HCT116 (cell line): ENCODE measurements around the gene VIPR2. TPM values are rescaled to one million over a fixed set of nuclear protein-coding genes. Genes with fewer than 3 reads are reported as not detected.

ENCODE experiments used
- ATAC-seq: fragments of 200-7000 bp; cut with Tn5 transposase; 2 replicates; pipeline ENCODE4 v1.9.1; 2020; ENCODE audit warnings: mild to moderate bottlenecking, moderate library complexity
- BruUV-seq: library from RNA; stranded (reverse); fragments of 400-500 nt; replicated peaks from 2 replicates; lab custom pipeline; 2021; lab: Mats Ljungman, UMichigan
- CTCF ChIA-PET: fragments of 300-600 bp; sonication (Branson Sonifier 250); formaldehyde crosslinking; loops from one replicate; lab custom pipeline; 2021; ENCODE audit warnings: antibody characterized with exemption; lab: Charles Lee
- POLR2A ChIA-PET: fragments of 300-600, 350-600 bp; sonication (Branson Sonifier 250); formaldehyde crosslinking; loops from one replicate; lab custom pipeline; 2021; ENCODE audit warnings: antibody characterized with exemption; lab: Charles Lee
- RAD21 ChIA-PET, 2 experiments: fragments of 300-600 bp; sonication (Branson Sonifier 250); formaldehyde crosslinking; loops; one replicate each; lab custom pipeline; 2023; ENCODE audit warnings: low total read pairs in 2 of 2; ENCODE audit not compliant: uncharacterized antibody in 2 of 2, unreplicated experiment in 2 of 2, low non-redundant PET in 1 of 2; lab: Charles Lee
- DNase-seq: peaks from one replicate; pipeline ENCODE4 v3.0.0-alpha.2; 2010; ENCODE audit warnings: low read depth, low spot score
- H2AFZ ChIP-seq: fragments of 200-600 bp; shearing (Covaris generic), sonication (generic); 2 replicates; pipeline ENCODE4 v1.6.1; 2017; ENCODE audit warnings: low read depth, mixed run types, mixed read lengths, antibody characterized with exemption, low read length; ENCODE audit not compliant: poor library complexity, severe bottlenecking
- H3K27ac ChIP-seq: 2 replicates; pipeline ENCODE4 v1.5.1; 2012; ENCODE audit warnings: low read depth, low read length
- H3K27me3 ChIP-seq: fragments of 200-600 bp; sonication (generic); 2 replicates; pipeline ENCODE4 v1.6.1; 2016; ENCODE audit warnings: mixed run types, low read length, mixed read lengths; ENCODE audit not compliant: insufficient read depth
- H3K36me3 ChIP-seq, 2 experiments: fragments of 200-500 bp in 1 of 2; fragments of 200-600 bp in 1 of 2; sonication (Bioruptor generic) in 1 of 2; sonication (generic) in 1 of 2; 2 replicates each; pipeline versions ENCODE4 v1.5.1 to v1.6.1; 2014 to 2016; ENCODE audit warnings: low read length in 2 of 2, inconsistent platforms in 1 of 2, mixed read lengths in 1 of 2, mixed run types in 1 of 2; ENCODE audit not compliant: insufficient read depth in 2 of 2, control insufficient read depth in 1 of 2
- H3K4me1 ChIP-seq, 2 experiments: fragments of 200-600 bp in 1 of 2; sonication (generic) in 1 of 2; 2 replicates each; pipeline versions ENCODE4 v1.5.1 to v1.6.1; 2012 to 2017; ENCODE audit warnings: low read length in 2 of 2, inconsistent platforms in 1 of 2, mild to moderate bottlenecking in 1 of 2, mixed read lengths in 1 of 2, mixed run types in 1 of 2, moderate library complexity in 1 of 2; ENCODE audit not compliant: insufficient read depth in 2 of 2, control insufficient read depth in 1 of 2
- H3K4me2 ChIP-seq: fragments of 200-600 bp; sonication (generic); 2 replicates; pipeline ENCODE4 v1.6.1; 2017; ENCODE audit warnings: mixed run types, low read length, mixed read lengths
- H3K4me3 ChIP-seq, 2 experiments: fragments of 200-600 bp in 1 of 2; sonication (generic) in 1 of 2; replicated peaks in 1 of 2; 2 replicates each; pipeline ENCODE4 v1.5.1; 2011 to 2016; ENCODE audit warnings: low read length in 2 of 2, control low read depth in 1 of 2, low read depth in 1 of 2, mild to moderate bottlenecking in 1 of 2, mixed read lengths in 1 of 2, mixed run types in 1 of 2
- H3K79me2 ChIP-seq: fragments of 200-600 bp; sonication (generic); 2 replicates; pipeline ENCODE4 v1.6.1; 2017; ENCODE audit warnings: mild to moderate bottlenecking, mixed run types, low read length, moderate library complexity, mixed read lengths; ENCODE audit not compliant: insufficient read depth
- H3K9ac ChIP-seq: fragments of 200-600 bp; sonication (generic); 2 replicates; pipeline ENCODE4 v1.6.1; 2016; ENCODE audit warnings: low read length, mixed read lengths
- H3K9me2 ChIP-seq: fragments of 200-600 bp; sonication (generic), shearing (Covaris generic); 2 replicates; pipeline ENCODE4 v1.6.1; 2017; ENCODE audit warnings: mixed run types, mild to moderate bottlenecking, moderate library complexity; ENCODE audit not compliant: insufficient read depth
- H3K9me3 ChIP-seq, 2 experiments: fragments of 200-500 bp in 1 of 2; fragments of 200-600 bp in 1 of 2; sonication (Bioruptor generic) in 1 of 2; sonication (generic) in 1 of 2; 2 replicates each; pipeline ENCODE4 v1.6.1; 2014 to 2017; ENCODE audit warnings: low read length in 2 of 2, mixed read lengths in 2 of 2, inconsistent platforms in 1 of 2, low read depth in 1 of 2, mild to moderate bottlenecking in 1 of 2, mixed run types in 1 of 2, moderate library complexity in 1 of 2; ENCODE audit not compliant: control insufficient read depth in 1 of 2, insufficient read depth in 1 of 2
- H4K20me1 ChIP-seq: fragments of 200-600 bp; sonication (generic), shearing (Covaris generic); 2 replicates; pipeline ENCODE4 v1.6.1; 2017; ENCODE audit warnings: mixed run types, mild to moderate bottlenecking, moderate library complexity; ENCODE audit not compliant: insufficient read depth
- ATF3 ChIP-seq: IDR thresholded peaks from 2 replicates; pipeline ENCODE4 v1.6.1; 2012
- CBX3 ChIP-seq: IDR thresholded peaks from 2 replicates; pipeline ENCODE4 v1.6.1; 2012; ENCODE audit warnings: low read depth
- CEBPB ChIP-seq: IDR thresholded peaks from 2 replicates; pipeline ENCODE4 v1.6.1; 2012; ENCODE audit warnings: low read depth
- CTCF ChIP-seq, 3 experiments: fragments of 200-600 bp in 1 of 3; sonication (generic) in 1 of 3; IDR thresholded peaks in 2 of 3; conservative IDR thresholded peaks in 1 of 3; 2 replicates each; pipeline ENCODE4 v1.5.1; 2012 to 2017; ENCODE audit warnings: low read depth in 2 of 3, low read length in 2 of 3, antibody characterized with exemption in 1 of 3, borderline replicate concordance in 1 of 3, control low read depth in 1 of 3, mild to moderate bottlenecking in 1 of 3, mixed read lengths in 1 of 3, mixed run types in 1 of 3, moderate library complexity in 1 of 3; ENCODE audit not compliant: insufficient read depth in 1 of 3
- EGR1 ChIP-seq: IDR thresholded peaks from 2 replicates; pipeline ENCODE4 v1.6.1; 2012; ENCODE audit warnings: low read depth
- ELF1 ChIP-seq: IDR thresholded peaks from 2 replicates; pipeline ENCODE4 v1.6.1; 2012; ENCODE audit warnings: low read depth, borderline replicate concordance
- EZH2 ChIP-seq: fragments of 200-600 bp; sonication (generic); IDR thresholded peaks from 2 replicates; pipeline ENCODE4 v1.6.1; 2017; ENCODE audit warnings: antibody characterized with exemption, mixed run types
- EZH2phosphoT487 ChIP-seq: fragments of 200-600 bp; IDR thresholded peaks from 2 replicates; pipeline ENCODE4 v1.6.1; 2018; ENCODE audit warnings: antibody characterized with exemption, borderline replicate concordance
- FOSL1 ChIP-seq: IDR thresholded peaks from 2 replicates; pipeline ENCODE4 v1.6.1; 2012; ENCODE audit warnings: low read depth
- MAX ChIP-seq: IDR thresholded peaks from 2 replicates; pipeline ENCODE4 v1.6.1; 2012
- POLR2A ChIP-seq: IDR thresholded peaks from 2 replicates; pipeline ENCODE4 v1.7.0; 2011; ENCODE audit warnings: borderline replicate concordance; ENCODE audit not compliant: insufficient read depth, insufficient read length; ENCODE audit errors: extremely low read depth
- POLR2AphosphoS5 ChIP-seq: IDR thresholded peaks from 2 replicates; pipeline ENCODE4 v1.6.1; 2011; ENCODE audit warnings: mild to moderate bottlenecking, low read depth, low read length, moderate library complexity
- REST ChIP-seq: IDR thresholded peaks from 2 replicates; pipeline ENCODE4 v1.6.1; 2012; ENCODE audit warnings: low read depth
- SP1 ChIP-seq: IDR thresholded peaks from 2 replicates; pipeline ENCODE4 v1.6.1; 2012; ENCODE audit warnings: low read depth
- SRF ChIP-seq: IDR thresholded peaks from 2 replicates; pipeline ENCODE4 v1.6.1; 2012; ENCODE audit warnings: low read depth
- TCF7L2 ChIP-seq: IDR thresholded peaks from 2 replicates; pipeline ENCODE4 v1.7.0; 2011; ENCODE audit warnings: borderline replicate concordance, inconsistent platforms; ENCODE audit not compliant: insufficient read depth, insufficient read length; ENCODE audit errors: extremely low read depth
- YY1 ChIP-seq: IDR thresholded peaks from 2 replicates; pipeline ENCODE4 v1.6.1; 2011; ENCODE audit warnings: low read length, low read depth, moderate library complexity, mild to moderate bottlenecking; ENCODE audit not compliant: insufficient replicate concordance; ENCODE audit errors: extremely low read depth
- ZBTB33 ChIP-seq: IDR thresholded peaks from 2 replicates; pipeline ENCODE4 v1.6.1; 2011; ENCODE audit warnings: mild to moderate bottlenecking, low read length, moderate library complexity; ENCODE audit not compliant: insufficient replicate concordance; ENCODE audit errors: extremely low read depth
- ZFX ChIP-seq: fragments of 450-650 bp; IDR thresholded peaks from 2 replicates; pipeline ENCODE4 v1.6.1; 2017
- ZNF274 ChIP-seq: fragments of 200-500 bp; sonication (Bioruptor generic); IDR thresholded peaks from 2 replicates; pipeline ENCODE4 v1.6.1; 2014; ENCODE audit warnings: mild to moderate bottlenecking, low read depth, low read length, inconsistent platforms
- intact Hi-C: fragments of 100-400 bp; cut with micrococcal nuclease; formaldehyde crosslinking; loops from 2 replicates; pipeline ENCODE4 v1.10.0; 2022
- total RNA-seq: library from RNA; stranded (reverse); gene quantifications from one replicate; pipeline ENCODE4 v1.2.1, GENCODE V29; 2021; ENCODE audit not compliant: unreplicated experiment

Gene VIPR2
- total RNA-seq, 1 experiment from 2014 or later: 0.10 TPM

- Histone ChIP-seq H3K79me2 (no peaks in the 10 kb centered on the region), H3K4me1 (no peaks in the 10 kb centered on the region), H4K20me1 (no peaks in the 10 kb centered on the region), H3K4me2 (no peak overlapping the region), H3K9me2 (no peaks in the 10 kb centered on the region), H3K4me3 (no peak overlapping the region), H3K36me3 (no peaks in the 10 kb centered on the region), H3K27ac (no peak overlapping the region), H3K9me3 (no peaks in the 10 kb centered on the region), H3K9ac (no peak overlapping the region), H3K27me3 (no peaks in the 10 kb centered on the region)
- RAD21 ChIA-PET: no interaction called here
- CTCF ChIA-PET: no interaction called here
- intact Hi-C loops: no loop called here
- ATAC-seq: no peak
- no peak for TF ChIP-seq MAX
- no peak for TF ChIP-seq EZH2phosphoT487
- TF ChIP-seq ZBTB33: no peak
- TF ChIP-seq REST: no peak
- no peak for TF ChIP-seq EZH2
- TF ChIP-seq FOSL1: no peak
- TF ChIP-seq ZNF274: no peak
- TF ChIP-seq CEBPB: no peak
- no peak for TF ChIP-seq ELF1
- no peak for TF ChIP-seq EGR1
- TF ChIP-seq ATF3: no peak
- no peak for TF ChIP-seq SP1
- no peak for TF ChIP-seq POLR2AphosphoS5
- TF ChIP-seq YY1: no peak
- TF ChIP-seq POLR2A: no peak
- no peak for TF ChIP-seq CBX3
- TF ChIP-seq SRF: no peak
- no peak for TF ChIP-seq ZFX
- TF ChIP-seq CTCF (IDR thresholded peaks at IDR 0.05 in 2 of 3, conservative IDR thresholded peaks at IDR 0.05 in 1 of 3; ENCODE audit: borderline replicate concordance in 1 of 3, insufficient read depth in 1 of 3, low read depth in 2 of 3, low read length in 2 of 3): no peak
- TF ChIP-seq TCF7L2: no peak
- TF ChIP-seq, all 23 proteins: peak for 0
- no peak for DNase-seq
- H2AFZ ChIP-seq: no peak overlapping the region
- POLR2A ChIA-PET: no interaction called here
- BruUV-seq: no TSS peak
These were observed 27.7 kb upstream of the VIPR2 start for GRCh38 chr7:159172400-159172799.
